WTC11 (cell line): Measurements from ENCODE around the gene LZTS2. TPM values are rescaled to one million over a fixed set of nuclear protein-coding genes. Genes with fewer than 3 reads are reported as not detected.

ENCODE experiments used
- ATAC-seq: fragments of 200-7000 bp; cut with Tn5 transposase; 2 replicates; pipeline ENCODE4 v1.10.0; 2021; ENCODE audit warnings: mild to moderate bottlenecking, moderate library complexity
- CTCF ChIA-PET: fragments of 300-600 bp; sonication (Branson Sonifier 250); formaldehyde crosslinking; loops from one replicate; lab custom pipeline; 2021; ENCODE audit warnings: antibody characterized with exemption; lab: Charles Lee
- POLR2A ChIA-PET: fragments of 350-600 bp; sonication (Branson Sonifier 250); formaldehyde crosslinking; loops from one replicate; lab custom pipeline; 2021; ENCODE audit warnings: antibody characterized with exemption; lab: Charles Lee
- DNase-seq: peaks from one replicate; pipeline ENCODE4 v3.0.0; 2021; ENCODE audit warnings: low spot score
- H3K27ac Mint-ChIP-seq: 2 replicates; pipeline ENCODE4 v1.8.0; 2021; ENCODE audit warnings: mixed read lengths
- H3K27me3 Mint-ChIP-seq: 2 replicates; pipeline ENCODE4 v1.8.0; 2021; ENCODE audit warnings: low read depth, mild to moderate bottlenecking, moderate library complexity, mixed read lengths
- H3K36me3 Mint-ChIP-seq: 2 replicates; pipeline ENCODE4 v1.8.0; 2021; ENCODE audit warnings: mixed read lengths
- H3K4me1 Mint-ChIP-seq: 2 replicates; pipeline ENCODE4 v1.8.0; 2022; ENCODE audit warnings: mixed read lengths
- H3K4me3 Mint-ChIP-seq: 2 replicates; pipeline ENCODE4 v1.8.0; 2021; ENCODE audit warnings: mild to moderate bottlenecking, moderate library complexity, mixed read lengths
- H3K9me3 Mint-ChIP-seq: 2 replicates; pipeline ENCODE4 v1.8.0; 2021; ENCODE audit warnings: mixed read lengths
- CDX4 ChIP-seq: fragments of 250-450 bp; sonication (Bioruptor Pico); IDR thresholded peaks from 2 replicates; pipeline ENCODE4 v1.9.0; 2021; ENCODE audit warnings: moderate library complexity, mild to moderate bottlenecking, inconsistent platforms, borderline replicate concordance
- CREB1 ChIP-seq: sonication (generic); formaldehyde crosslinking; IDR thresholded peaks from 2 replicates; pipeline ENCODE4 v1.8.0; 2023; ENCODE audit warnings: mild to moderate bottlenecking, missing genetic modification reagents
- CTCF ChIP-seq: fragments of 200-600 bp; IDR thresholded peaks from 2 replicates; pipeline ENCODE4 v1.8.0; 2022; ENCODE audit warnings: antibody characterized with exemption
- E2F1 ChIP-seq: sonication (generic); formaldehyde crosslinking; IDR thresholded peaks from 2 replicates; pipeline ENCODE4 v1.8.0; 2022; ENCODE audit warnings: mild to moderate bottlenecking, missing genetic modification reagents
- FOXJ3 ChIP-seq: sonication (generic); formaldehyde crosslinking; IDR thresholded peaks from 2 replicates; pipeline ENCODE4 v1.9.0; 2021; ENCODE audit warnings: missing genetic modification reagents, mild to moderate bottlenecking, borderline replicate concordance
- FOXP1 ChIP-seq: sonication (generic); formaldehyde crosslinking; IDR thresholded peaks from 2 replicates; pipeline ENCODE4 v1.8.0; 2022; ENCODE audit warnings: missing genetic modification reagents, mild to moderate bottlenecking, moderate library complexity, borderline replicate concordance
- IRF1 ChIP-seq: sonication (generic); formaldehyde crosslinking; IDR thresholded peaks from 2 replicates; pipeline ENCODE4 v1.8.0; 2023; ENCODE audit warnings: missing genetic modification reagents
- NFATC4 ChIP-seq: fragments of 250-450 bp; sonication (Bioruptor Pico); IDR thresholded peaks from 2 replicates; pipeline ENCODE4 v1.9.0; 2021; ENCODE audit warnings: mild to moderate bottlenecking
- NR1H2 ChIP-seq: sonication (generic); formaldehyde crosslinking; IDR thresholded peaks from 2 replicates; pipeline ENCODE4 v1.9.0; 2021; ENCODE audit warnings: mild to moderate bottlenecking, moderate library complexity, missing genetic modification reagents
- TP53 ChIP-seq: sonication (generic); formaldehyde crosslinking; IDR thresholded peaks from 2 replicates; pipeline ENCODE4 v1.8.1; 2023; ENCODE audit warnings: mild to moderate bottlenecking, missing genetic modification reagents
- USF2 ChIP-seq: sonication (generic); formaldehyde crosslinking; IDR thresholded peaks from 2 replicates; pipeline ENCODE4 v1.8.1; 2023; ENCODE audit warnings: mild to moderate bottlenecking, missing genetic modification reagents, moderate library complexity
- ZBTB21 ChIP-seq: sonication (generic); formaldehyde crosslinking; IDR thresholded peaks from 2 replicates; pipeline ENCODE4 v1.8.1; 2023; ENCODE audit warnings: mild to moderate bottlenecking, missing genetic modification reagents, borderline replicate concordance
- ZNF219 ChIP-seq: sonication (generic); formaldehyde crosslinking; IDR thresholded peaks from 2 replicates; pipeline ENCODE4 v1.8.0; 2023; ENCODE audit warnings: missing genetic modification reagents, mild to moderate bottlenecking, borderline replicate concordance
- ZNF281 ChIP-seq: sonication (generic); formaldehyde crosslinking; IDR thresholded peaks from 2 replicates; pipeline ENCODE4 v1.8.0; 2023; ENCODE audit warnings: mild to moderate bottlenecking, missing genetic modification reagents
- total RNA-seq: library from RNA; stranded (reverse); gene quantifications from 3 replicates; pipeline ENCODE4 v1.2.3, GENCODE V29; 2021
- TF ChIP-seq, protein P1 (sequence below): fragments of 250-450 bp; sonication (Bioruptor Pico); IDR thresholded peaks from 2 replicates; pipeline ENCODE4 v1.9.0; 2021; ENCODE audit warnings: mild to moderate bottlenecking, borderline replicate concordance
- TF ChIP-seq, protein P2 (sequence below): fragments of 250-450 bp; sonication (Bioruptor Pico); IDR thresholded peaks from 2 replicates; pipeline ENCODE4 v1.8.0; 2021; ENCODE audit warnings: mild to moderate bottlenecking

Gene LZTS2
- total RNA-seq, 1 experiment from 2014 or later, result 84.6 TPM

GRCh38 chr10:101013365-101013825, 13.8 kb downstream of the LZTS2 start:
- CTCF ChIA-PET, result interaction anchor here (0.6 to 6.7 kb wide), 28 partner anchors 14 to 830 kb away, joined by 3 to 277 read pairs (median 6); partner anchors contain the start of genes KCNIP2, LZTS2, MRPL43 and PDZD7
- Mint-ChIP-seq H3K27ac (no peak overlapping the region), H3K27me3 (peaks cover 40% of the 10 kb centered on the region), H3K9me3 (no peaks in the 10 kb centered on the region), H3K4me1 (peaks cover 30% of the 10 kb centered on the region), H3K4me3 (no peak overlapping the region)
- DNase-seq, result no peak
- POLR2A ChIA-PET, result interaction anchor here (2.0 kb wide), 1 partner anchor 15 kb away, joined by 14 read pairs; the partner anchor contains the start of gene LZTS2
- TF ChIP-seq FOXP1 (CRISPR knock-in tag) (no peak), ZNF281 (no peak), E2F1 (CRISPR knock-in tag) (no peak), ZNF219 (CRISPR knock-in tag) (no peak), NR1H2 (CRISPR knock-in tag) (no peak), IRF1 (CRISPR knock-in tag) (no peak), ZBTB21 (CRISPR knock-in tag) (no peak), NFATC4 (no peak), USF2 (CRISPR knock-in tag) (no peak)
- TF ChIP-seq, protein P1, sequence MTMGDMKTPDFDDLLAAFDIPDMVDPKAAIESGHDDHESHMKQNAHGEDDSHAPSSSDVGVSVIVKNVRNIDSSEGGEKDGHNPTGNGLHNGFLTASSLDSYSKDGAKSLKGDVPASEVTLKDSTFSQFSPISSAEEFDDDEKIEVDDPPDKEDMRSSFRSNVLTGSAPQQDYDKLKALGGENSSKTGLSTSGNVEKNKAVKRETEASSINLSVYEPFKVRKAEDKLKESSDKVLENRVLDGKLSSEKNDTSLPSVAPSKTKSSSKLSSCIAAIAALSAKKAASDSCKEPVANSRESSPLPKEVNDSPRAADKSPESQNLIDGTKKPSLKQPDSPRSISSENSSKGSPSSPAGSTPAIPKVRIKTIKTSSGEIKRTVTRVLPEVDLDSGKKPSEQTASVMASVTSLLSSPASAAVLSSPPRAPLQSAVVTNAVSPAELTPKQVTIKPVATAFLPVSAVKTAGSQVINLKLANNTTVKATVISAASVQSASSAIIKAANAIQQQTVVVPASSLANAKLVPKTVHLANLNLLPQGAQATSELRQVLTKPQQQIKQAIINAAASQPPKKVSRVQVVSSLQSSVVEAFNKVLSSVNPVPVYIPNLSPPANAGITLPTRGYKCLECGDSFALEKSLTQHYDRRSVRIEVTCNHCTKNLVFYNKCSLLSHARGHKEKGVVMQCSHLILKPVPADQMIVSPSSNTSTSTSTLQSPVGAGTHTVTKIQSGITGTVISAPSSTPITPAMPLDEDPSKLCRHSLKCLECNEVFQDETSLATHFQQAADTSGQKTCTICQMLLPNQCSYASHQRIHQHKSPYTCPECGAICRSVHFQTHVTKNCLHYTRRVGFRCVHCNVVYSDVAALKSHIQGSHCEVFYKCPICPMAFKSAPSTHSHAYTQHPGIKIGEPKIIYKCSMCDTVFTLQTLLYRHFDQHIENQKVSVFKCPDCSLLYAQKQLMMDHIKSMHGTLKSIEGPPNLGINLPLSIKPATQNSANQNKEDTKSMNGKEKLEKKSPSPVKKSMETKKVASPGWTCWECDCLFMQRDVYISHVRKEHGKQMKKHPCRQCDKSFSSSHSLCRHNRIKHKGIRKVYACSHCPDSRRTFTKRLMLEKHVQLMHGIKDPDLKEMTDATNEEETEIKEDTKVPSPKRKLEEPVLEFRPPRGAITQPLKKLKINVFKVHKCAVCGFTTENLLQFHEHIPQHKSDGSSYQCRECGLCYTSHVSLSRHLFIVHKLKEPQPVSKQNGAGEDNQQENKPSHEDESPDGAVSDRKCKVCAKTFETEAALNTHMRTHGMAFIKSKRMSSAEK, result no peak
- TF ChIP-seq, protein P2, sequence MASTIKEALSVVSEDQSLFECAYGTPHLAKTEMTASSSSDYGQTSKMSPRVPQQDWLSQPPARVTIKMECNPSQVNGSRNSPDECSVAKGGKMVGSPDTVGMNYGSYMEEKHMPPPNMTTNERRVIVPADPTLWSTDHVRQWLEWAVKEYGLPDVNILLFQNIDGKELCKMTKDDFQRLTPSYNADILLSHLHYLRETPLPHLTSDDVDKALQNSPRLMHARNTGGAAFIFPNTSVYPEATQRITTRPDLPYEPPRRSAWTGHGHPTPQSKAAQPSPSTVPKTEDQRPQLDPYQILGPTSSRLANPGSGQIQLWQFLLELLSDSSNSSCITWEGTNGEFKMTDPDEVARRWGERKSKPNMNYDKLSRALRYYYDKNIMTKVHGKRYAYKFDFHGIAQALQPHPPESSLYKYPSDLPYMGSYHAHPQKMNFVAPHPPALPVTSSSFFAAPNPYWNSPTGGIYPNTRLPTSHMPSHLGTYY (CRISPR knock-in tag), result no peak
- TF ChIP-seq, all 79 proteins: peak for 0
- ATAC-seq, result no peak
- H3K36me3 Mint-ChIP-seq, result no peaks in the 10 kb centered on the region

- Mint-ChIP-seq H3K4me1 (peaks cover 29% of the 10 kb centered on the region), H3K9me3 (no peaks in the 10 kb centered on the region), H3K4me3 (no peak overlapping the region), H3K27me3 (peaks cover 50% of the 10 kb centered on the region), H3K27ac (no peak overlapping the region), H3K36me3 (no peaks in the 10 kb centered on the region)
- ChIA-PET POLR2A (interaction anchor here (2.0 kb wide), 1 partner anchor 16 kb away, joined by 14 read pairs; the partner anchor contains the start of gene LZTS2), CTCF (interaction anchor here (0.6 to 6.7 kb wide), 52 partner anchors 9 to 1041 kb away, joined by 3 to 277 read pairs (median 4); partner anchors contain the start of genes KAZALD1, KCNIP2, LZTS2 and MRPL43)
- peak; percentile 79 for TF ChIP-seq CTCF
- no peak for TF ChIP-seq TP53 (CRISPR knock-in tag)
- TF ChIP-seq CREB1 (CRISPR knock-in tag), result no peak
- TF ChIP-seq CDX4 (CRISPR knock-in tag), result no peak
- TF ChIP-seq FOXJ3, result no peak
- ATAC-seq, result peak; percentile 29
- DNase-seq, result peak; percentile 91
Observed at GRCh38 chr10:101014230-101014884, 14.7 kb downstream of the LZTS2 start.
